AG04449 (cell line): ENCODE results near the gene ARHGAP26.

ENCODE experiments used
- CTCF ChIA-PET: fragments of 350-600 bp; formaldehyde crosslinking; extraction: SDS; loops from one replicate; lab custom pipeline; 2021; ENCODE audit warnings: antibody characterized with exemption; lab: Yijun Ruan, JAX
- POLR2A ChIA-PET: fragments of 400-600, 350-600 bp; formaldehyde crosslinking; extraction: SDS; loops from one replicate; lab custom pipeline; 2020; ENCODE audit warnings: antibody characterized with exemption, inconsistent platforms; lab: Yijun Ruan, JAX
- DNase-seq: peaks from one replicate; pipeline ENCODE4 v3.0.0-alpha.2; 2010; ENCODE audit warnings: low read depth, low spot score
- H3K4me3 ChIP-seq: 2 replicates; pipeline ENCODE4 v1.5.1; 2011; ENCODE audit warnings: low read depth, mild to moderate bottlenecking, control low read depth, low read length
- TF ChIP-seq, protein P1 (sequence below): IDR thresholded peaks from one replicate; pipeline ENCODE4 v1.5.1; 2011; ENCODE audit warnings: mild to moderate bottlenecking, moderate library complexity, low read length, control low read depth, inconsistent platforms; ENCODE audit not compliant: insufficient read depth; ENCODE audit errors: missing control alignments

Gene ARHGAP26

GRCh38 chr5:142777850-142778249, 7.7 kb downstream of the ARHGAP26 start:
- ChIA-PET CTCF (interaction anchor here (1.3 to 2.8 kb wide), 5 partner anchors 65 to 111 kb away, joined by 3 to 10 read pairs (median 8); no protein-coding TSS in a partner anchor), POLR2A (no interaction called here)
- TF ChIP-seq, protein P1, sequence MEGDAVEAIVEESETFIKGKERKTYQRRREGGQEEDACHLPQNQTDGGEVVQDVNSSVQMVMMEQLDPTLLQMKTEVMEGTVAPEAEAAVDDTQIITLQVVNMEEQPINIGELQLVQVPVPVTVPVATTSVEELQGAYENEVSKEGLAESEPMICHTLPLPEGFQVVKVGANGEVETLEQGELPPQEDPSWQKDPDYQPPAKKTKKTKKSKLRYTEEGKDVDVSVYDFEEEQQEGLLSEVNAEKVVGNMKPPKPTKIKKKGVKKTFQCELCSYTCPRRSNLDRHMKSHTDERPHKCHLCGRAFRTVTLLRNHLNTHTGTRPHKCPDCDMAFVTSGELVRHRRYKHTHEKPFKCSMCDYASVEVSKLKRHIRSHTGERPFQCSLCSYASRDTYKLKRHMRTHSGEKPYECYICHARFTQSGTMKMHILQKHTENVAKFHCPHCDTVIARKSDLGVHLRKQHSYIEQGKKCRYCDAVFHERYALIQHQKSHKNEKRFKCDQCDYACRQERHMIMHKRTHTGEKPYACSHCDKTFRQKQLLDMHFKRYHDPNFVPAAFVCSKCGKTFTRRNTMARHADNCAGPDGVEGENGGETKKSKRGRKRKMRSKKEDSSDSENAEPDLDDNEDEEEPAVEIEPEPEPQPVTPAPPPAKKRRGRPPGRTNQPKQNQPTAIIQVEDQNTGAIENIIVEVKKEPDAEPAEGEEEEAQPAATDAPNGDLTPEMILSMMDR: no peak
- DNase-seq: no peak
- H3K4me3 ChIP-seq: no peak overlapping the region

GRCh38 chr5:142779163-142779840, 9.1 kb downstream of the ARHGAP26 start:
- TF ChIP-seq, protein P1: no peak
- no peak overlapping the region for H3K4me3 ChIP-seq
- no peak for DNase-seq
- ChIA-PET POLR2A (interaction anchor here (1.9 kb wide), 1 partner anchor 9 kb away, joined by 12 read pairs; the partner anchor contains the start of gene ARHGAP26), CTCF (interaction anchor here (0.8 to 2.8 kb wide), 8 partner anchors 9 to 109 kb away, joined by 3 to 10 read pairs (median 5); partner anchors contain the start of gene ARHGAP26)

DNA sequence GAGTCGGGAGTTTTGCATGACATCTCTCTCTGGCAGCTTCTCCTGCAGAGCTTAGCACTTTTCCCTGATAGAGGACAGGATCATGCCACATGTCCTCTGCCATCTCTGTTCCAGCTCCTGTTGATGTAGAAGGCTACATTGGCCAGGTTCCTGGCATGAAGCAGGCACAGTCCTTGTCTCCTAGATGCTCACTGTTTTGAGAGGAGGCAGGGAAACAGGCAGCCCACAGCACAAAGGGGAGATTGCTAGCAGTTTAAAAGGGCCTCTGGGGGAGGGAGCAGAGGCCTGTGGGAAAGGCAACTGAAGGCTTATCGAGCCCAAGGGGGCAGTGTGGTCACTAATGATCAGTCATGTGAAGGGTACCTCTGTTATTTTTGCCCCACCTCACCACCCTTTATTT, 10.7 kb downstream of the ARHGAP26 start:
- no peak for DNase-seq
- ChIA-PET CTCF (interaction anchor here (1.4 to 1.7 kb wide), 2 partner anchors 68 to 86 kb away, joined by 5 to 6 read pairs; no protein-coding TSS in a partner anchor), POLR2A (no interaction called here)
- H3K4me3 ChIP-seq: no peak overlapping the region
- TF ChIP-seq, protein P1: no peak

DNA sequence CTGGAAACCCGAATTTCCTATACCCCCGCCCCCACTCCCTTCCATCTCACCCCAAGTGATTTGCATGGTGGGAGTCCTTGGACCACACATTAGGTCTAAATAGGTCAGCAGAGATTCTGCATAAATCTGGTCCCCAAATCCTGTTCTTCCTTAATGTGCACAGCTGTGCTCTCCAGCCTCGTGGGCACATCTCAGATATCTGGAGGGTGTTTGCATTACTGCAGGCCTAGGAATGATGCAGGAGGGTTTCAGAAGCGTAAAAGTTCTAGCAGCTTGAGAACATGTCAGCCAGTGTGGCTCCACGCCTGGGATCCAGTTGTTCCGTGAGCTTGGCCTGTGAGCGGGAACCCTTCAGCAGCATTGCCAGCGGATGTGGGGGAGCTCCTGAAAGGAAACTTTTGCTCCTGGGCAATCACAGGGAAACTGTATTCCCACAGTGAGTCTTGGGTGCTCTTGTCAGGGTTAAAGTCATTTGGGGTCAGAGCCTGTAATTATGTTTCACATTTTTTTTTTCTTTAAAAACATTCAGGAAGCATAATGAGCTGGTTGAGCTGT, 12.9 kb downstream of the ARHGAP26 start:
- POLR2A ChIA-PET: interaction anchor here (0.7 to 1.5 kb wide), 2 partner anchors 13 to 21 kb away, joined by 3 to 5 read pairs; partner anchors contain the start of gene ARHGAP26
- no peak overlapping the region for H3K4me3 ChIP-seq
- no peak for DNase-seq
- CTCF ChIA-PET: interaction anchor here (0.6 to 2.9 kb wide), 13 partner anchors 13 to 156 kb away, joined by 3 to 20 read pairs (median 3); partner anchors contain the start of gene ARHGAP26
- TF ChIP-seq, protein P1: no peak

GRCh38 chr5:142783601-142784341, 13.6 kb downstream of the ARHGAP26 start:
- POLR2A ChIA-PET: interaction anchor here (0.7 to 1.5 kb wide), 2 partner anchors 13 to 21 kb away, joined by 3 to 5 read pairs; partner anchors contain the start of gene ARHGAP26
- no peak overlapping the region for H3K4me3 ChIP-seq
- CTCF ChIA-PET: interaction anchor here (0.6 to 2.9 kb wide), 13 partner anchors 13 to 105 kb away, joined by 3 to 20 read pairs (median 4); partner anchors contain the start of gene ARHGAP26
- TF ChIP-seq, protein P1: no peak
- DNase-seq: no peak
